Karpas-422 (cell line): ENCODE results near the gene ABCC11. TPM values are rescaled to one million over a fixed set of nuclear protein-coding genes. Genes with fewer than 3 reads are reported as not detected.

Experiments
- DNase-seq: peaks from one replicate; pipeline ENCODE4 v3.0.0-alpha.2; 2015
- H2AFZ ChIP-seq: fragments of 200-600 bp; sonication (generic); 2 replicates; pipeline ENCODE4 v1.6.1; 2014; ENCODE audit warnings: antibody characterized with exemption, low read length, mixed read lengths
- H3K27ac ChIP-seq: fragments of 200-600 bp; sonication (generic); 2 replicates; pipeline ENCODE4 v1.5.1; 2014; ENCODE audit warnings: mild to moderate bottlenecking, low read length, moderate library complexity
- H3K27me3 ChIP-seq: fragments of 200-600 bp; sonication (generic); 2 replicates; pipeline ENCODE4 v1.6.1; 2014; ENCODE audit warnings: low read length, mixed read lengths
- H3K36me3 ChIP-seq: fragments of 200-600 bp; sonication (generic); 2 replicates; pipeline ENCODE4 v1.6.1; 2014; ENCODE audit warnings: low read length, mixed read lengths; ENCODE audit not compliant: insufficient read depth
- H3K4me1 ChIP-seq: fragments of 200-600 bp; sonication (generic); 2 replicates; pipeline ENCODE4 v1.6.1; 2014; ENCODE audit warnings: mild to moderate bottlenecking, low read length, mixed read lengths
- H3K4me2 ChIP-seq: fragments of 200-600 bp; sonication (generic); 2 replicates; pipeline ENCODE4 v1.6.1; 2014; ENCODE audit warnings: low read length, low read depth, mild to moderate bottlenecking; ENCODE audit not compliant: poor library complexity, severe bottlenecking
- H3K4me3 ChIP-seq: fragments of 200-600 bp; sonication (generic); 2 replicates; pipeline ENCODE4 v1.5.1; 2014; ENCODE audit warnings: mild to moderate bottlenecking, antibody characterized with exemption, low read length, mixed read lengths
- H3K79me2 ChIP-seq: fragments of 200-600 bp; sonication (generic); 2 replicates; pipeline ENCODE4 v1.6.1; 2014; ENCODE audit warnings: mild to moderate bottlenecking, low read length, mixed read lengths
- H3K9ac ChIP-seq: fragments of 200-600 bp; sonication (generic); 2 replicates; pipeline ENCODE4 v1.6.0; 2014; ENCODE audit warnings: low read length
- H3K9me2 ChIP-seq: fragments of 200-600 bp; sonication (generic), shearing (Covaris generic); replicated peaks from 2 replicates; pipeline ENCODE4 v1.6.0; 2014; ENCODE audit warnings: mild to moderate bottlenecking, low read length, moderate library complexity; ENCODE audit not compliant: insufficient read depth
- H3K9me3 ChIP-seq: fragments of 300-700, 200-600 bp; sonication (generic); 2 replicates; pipeline ENCODE4 v1.6.1; 2014; ENCODE audit warnings: low read length, mixed read lengths
- H4K20me1 ChIP-seq: fragments of 200-600 bp; sonication (generic); 2 replicates; pipeline ENCODE4 v1.6.1; 2014; ENCODE audit warnings: mild to moderate bottlenecking, antibody characterized with exemption, low read length, low read depth; ENCODE audit not compliant: insufficient read depth
- total RNA-seq: library from RNA; depleted of rRNA; stranded (reverse); fragments of >200 nt; shearing (Covaris generic); gene quantifications from 2 replicates; pipeline ENCODE4 v1.2.3, GENCODE V29; 2014; ENCODE audit warnings: low replicate concordance

Gene ABCC11
- total RNA-seq, 1 experiment from 2014 or later: 0.15 TPM

DNA sequence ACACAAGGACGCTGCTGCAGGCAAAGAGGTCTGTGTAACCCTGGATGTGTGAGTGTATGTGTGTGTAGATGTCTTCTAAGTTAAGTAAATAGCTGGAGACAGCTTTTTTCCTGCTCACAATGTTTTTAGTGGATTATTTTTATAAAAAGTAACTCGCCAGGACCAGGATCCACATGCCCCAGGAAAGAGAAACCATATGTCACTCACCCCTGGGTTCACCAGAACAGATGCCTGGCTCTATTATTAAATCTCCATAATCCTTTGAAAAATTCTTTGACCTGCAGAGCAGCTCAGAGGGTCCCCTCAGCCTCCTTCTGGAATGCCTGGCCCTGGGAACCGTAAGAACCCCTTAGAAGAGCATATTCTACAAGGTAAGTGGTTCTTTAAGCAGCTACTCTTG lies 109.5 kb downstream of the ABCC11 start:
- Histone ChIP-seq H3K4me3 (no peak overlapping the region), H4K20me1 (no peaks in the 10 kb centered on the region), H3K27ac (no peak overlapping the region), H3K9me3 (no peaks in the 10 kb centered on the region), H3K27me3 (no peaks in the 10 kb centered on the region), H3K9me2 (no peaks in the 10 kb centered on the region), H3K4me1 (peaks cover 17% of the 10 kb centered on the region), H3K79me2 (no peaks in the 10 kb centered on the region), H2AFZ (no peak overlapping the region), H3K4me2 (no peak overlapping the region), H3K36me3 (no peaks in the 10 kb centered on the region), H3K9ac (no peak overlapping the region)
- DNase-seq: no peak

DNA sequence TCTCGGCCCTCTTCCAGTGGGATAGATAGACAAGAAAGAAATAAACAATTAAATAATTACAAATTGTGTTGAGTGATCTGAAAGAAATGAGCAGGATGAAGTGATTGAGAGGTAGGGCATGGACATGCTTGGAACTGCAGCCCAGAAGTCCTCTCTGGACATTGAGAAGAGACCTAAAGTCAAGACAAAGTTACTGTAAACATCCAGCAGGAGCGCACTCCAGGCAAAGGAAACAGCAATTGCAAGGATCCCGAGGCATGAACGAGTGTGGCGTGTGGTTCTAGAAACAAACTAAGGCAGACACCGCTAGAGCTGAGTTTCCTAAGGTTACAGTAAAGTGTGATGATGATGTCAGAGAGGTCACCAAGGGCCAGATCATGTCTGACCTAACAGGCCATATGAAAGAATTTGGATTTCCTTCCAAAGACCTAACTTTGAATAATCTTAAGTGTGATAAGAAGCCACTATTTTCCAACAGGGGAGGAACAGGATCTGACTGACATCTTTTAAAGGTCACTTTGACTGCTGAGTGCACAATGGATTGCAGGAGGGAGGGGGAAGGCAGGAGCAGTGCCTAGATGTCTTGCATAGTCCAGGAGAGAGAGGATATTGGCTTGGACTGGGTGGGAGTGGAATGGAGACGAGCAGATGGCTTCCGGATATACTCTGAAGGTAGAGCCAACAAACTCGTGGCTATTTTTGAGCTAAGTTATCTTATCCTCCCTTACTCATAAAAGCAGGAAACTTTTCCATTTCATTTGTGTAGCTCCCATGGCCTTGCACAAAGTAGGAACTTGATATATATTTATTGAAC lies 110.6 kb downstream of the ABCC11 start:
- H4K20me1 ChIP-seq: no peaks in the 10 kb centered on the region
- peaks cover 17% of the 10 kb centered on the region for H3K4me1 ChIP-seq
- H2AFZ ChIP-seq: no peak overlapping the region
- no peak overlapping the region for H3K9ac ChIP-seq
- no peak overlapping the region for H3K4me3 ChIP-seq
- H3K27ac ChIP-seq: no peak overlapping the region
- no peak for DNase-seq
- H3K9me2 ChIP-seq: no peaks in the 10 kb centered on the region
- H3K36me3 ChIP-seq: no peaks in the 10 kb centered on the region
- H3K27me3 ChIP-seq: no peaks in the 10 kb centered on the region
- H3K9me3 ChIP-seq: no peaks in the 10 kb centered on the region
- H3K4me2 ChIP-seq: no peak overlapping the region
- H3K79me2 ChIP-seq: no peaks in the 10 kb centered on the region

DNA sequence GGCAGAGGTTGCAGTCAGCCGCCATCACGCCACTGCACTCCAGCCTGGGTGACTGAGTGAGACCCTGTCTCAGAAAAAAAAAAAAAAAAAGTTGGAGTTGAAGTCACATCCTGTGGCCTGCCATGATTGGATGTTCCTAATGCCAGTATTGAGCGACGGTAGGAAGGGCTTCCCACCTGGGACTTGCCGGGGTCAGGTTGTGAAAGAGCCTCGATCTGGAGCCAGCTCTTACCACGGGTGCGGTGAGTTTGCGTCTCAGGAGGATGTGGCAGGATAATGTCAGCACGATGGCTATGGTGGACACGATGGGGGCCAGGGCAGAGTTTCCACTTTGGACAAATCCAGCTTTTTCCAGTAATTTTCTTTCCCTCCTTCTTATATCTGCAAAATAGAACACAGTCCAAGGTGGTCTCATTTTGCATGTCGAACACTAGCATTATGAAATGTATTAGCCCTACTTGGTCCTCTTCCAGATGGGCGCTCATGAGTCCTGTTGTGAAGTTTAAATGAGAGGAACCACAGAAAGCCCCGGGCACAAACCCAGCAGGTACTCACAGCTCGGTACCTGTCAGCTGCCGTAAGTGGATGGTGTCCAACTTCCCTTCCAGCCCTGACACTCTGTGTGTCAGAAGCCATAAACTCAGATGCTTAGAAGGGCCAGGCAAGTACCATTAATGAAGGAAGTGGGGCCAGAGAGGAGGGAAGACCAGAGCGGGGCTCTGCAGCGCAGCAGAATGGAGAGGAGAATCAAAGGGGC lies 113.7 kb downstream of the ABCC11 start:
- H3K9ac ChIP-seq: no peak overlapping the region
- H3K4me1 ChIP-seq: peaks cover 20% of the 10 kb centered on the region
- H3K36me3 ChIP-seq: no peaks in the 10 kb centered on the region
- H3K9me3 ChIP-seq: no peaks in the 10 kb centered on the region
- H4K20me1 ChIP-seq: no peaks in the 10 kb centered on the region
- H2AFZ ChIP-seq: no peak overlapping the region
- no peaks in the 10 kb centered on the region for H3K9me2 ChIP-seq
- H3K79me2 ChIP-seq: no peaks in the 10 kb centered on the region
- no peak overlapping the region for H3K27ac ChIP-seq
- no peak overlapping the region for H3K4me2 ChIP-seq
- no peaks in the 10 kb centered on the region for H3K27me3 ChIP-seq
- no peak for DNase-seq
- H3K4me3 ChIP-seq: no peak overlapping the region

DNA sequence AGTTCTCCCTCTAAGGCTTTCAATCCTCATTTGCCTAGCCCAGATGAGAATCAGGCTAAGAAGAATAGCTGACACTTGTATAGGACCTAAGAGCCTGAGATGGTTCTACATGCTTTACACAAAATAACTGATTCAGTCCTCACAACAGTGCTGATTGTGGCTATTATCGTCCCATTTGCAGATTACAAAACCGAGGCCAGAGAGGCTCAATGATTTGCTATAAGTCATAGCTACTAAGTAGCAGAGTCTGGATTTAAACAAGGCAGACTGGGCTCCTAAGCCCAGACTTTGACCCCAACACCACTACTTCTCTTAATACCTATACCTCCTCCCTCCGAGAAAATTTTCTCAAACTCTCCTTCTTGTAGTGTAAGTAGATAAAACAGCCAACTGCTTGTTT lies 114.6 kb downstream of the ABCC11 start:
- peaks cover 17% of the 10 kb centered on the region for H3K4me1 ChIP-seq
- H3K9me2 ChIP-seq: no peaks in the 10 kb centered on the region
- H3K4me2 ChIP-seq: no peak overlapping the region
- no peak for DNase-seq
- H2AFZ ChIP-seq: no peak overlapping the region
- no peak overlapping the region for H3K9ac ChIP-seq
- no peaks in the 10 kb centered on the region for H4K20me1 ChIP-seq
- no peaks in the 10 kb centered on the region for H3K36me3 ChIP-seq
- H3K27ac ChIP-seq: no peak overlapping the region
- H3K27me3 ChIP-seq: no peaks in the 10 kb centered on the region
- H3K79me2 ChIP-seq: no peaks in the 10 kb centered on the region
- no peaks in the 10 kb centered on the region for H3K9me3 ChIP-seq
- H3K4me3 ChIP-seq: no peak overlapping the region

DNA sequence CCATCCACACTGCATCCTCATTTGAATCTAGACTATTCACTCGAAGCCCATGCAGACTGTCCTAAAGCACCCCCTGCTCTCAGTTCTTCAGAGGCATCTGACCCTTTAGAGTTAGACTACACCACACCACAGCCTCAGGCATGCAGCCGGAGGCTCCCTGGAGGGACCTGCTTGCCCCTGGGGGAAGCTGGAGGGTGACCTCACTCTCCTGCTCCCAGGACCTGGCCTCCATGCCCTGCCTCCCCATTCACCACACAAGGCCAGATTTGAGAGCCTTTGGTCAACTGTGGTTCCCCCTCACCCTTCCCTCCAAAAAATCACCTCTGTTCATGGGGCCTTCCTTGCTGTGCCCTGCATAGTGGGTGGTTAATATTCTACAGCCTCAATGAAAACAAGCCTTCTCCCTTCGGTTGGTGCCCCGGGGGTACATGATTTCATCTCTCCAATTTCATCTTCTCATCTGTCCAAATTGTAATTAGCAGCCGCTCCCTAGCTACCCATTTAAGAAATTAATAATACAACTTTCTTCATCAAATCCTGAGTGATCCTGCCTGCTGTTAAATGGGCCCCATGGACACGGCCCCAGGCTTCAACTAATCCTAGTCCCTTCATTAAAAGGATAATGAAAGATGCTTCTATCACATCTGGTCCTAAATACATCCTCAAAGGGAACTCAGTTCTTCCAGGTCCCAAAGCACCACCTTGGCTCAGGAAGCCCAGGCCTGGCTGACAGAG lies 116.0 kb downstream of the ABCC11 start:
- no peak for DNase-seq
- H3K36me3 ChIP-seq: no peaks in the 10 kb centered on the region
- no peaks in the 10 kb centered on the region for H3K9me2 ChIP-seq
- no peak overlapping the region for H3K4me2 ChIP-seq
- no peaks in the 10 kb centered on the region for H3K9me3 ChIP-seq
- H3K9ac ChIP-seq: no peak overlapping the region
- H3K4me1 ChIP-seq: peaks cover 21% of the 10 kb centered on the region
- H3K27ac ChIP-seq: no peak overlapping the region
- no peaks in the 10 kb centered on the region for H3K79me2 ChIP-seq
- H4K20me1 ChIP-seq: no peaks in the 10 kb centered on the region
- no peak overlapping the region for H3K4me3 ChIP-seq
- H2AFZ ChIP-seq: no peak overlapping the region
- no peaks in the 10 kb centered on the region for H3K27me3 ChIP-seq

DNA sequence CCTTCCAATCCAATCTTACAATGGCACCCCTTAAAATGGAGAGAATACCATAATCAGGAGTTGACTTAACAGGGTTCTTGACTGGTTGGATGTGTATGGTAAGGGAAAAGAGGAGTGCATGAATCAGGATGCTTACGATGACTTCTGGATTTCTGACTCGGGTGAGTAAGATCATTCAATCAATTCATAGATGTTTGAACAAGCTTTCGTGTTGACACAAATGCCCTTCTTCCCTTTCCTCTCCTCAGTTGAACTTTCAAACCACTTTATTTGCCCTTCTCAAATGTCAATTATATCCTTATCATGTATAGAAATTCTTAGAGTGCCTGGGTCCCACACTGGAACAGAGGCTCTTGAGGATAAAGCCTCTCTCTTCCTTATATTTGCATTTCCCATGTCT lies 117.4 kb downstream of the ABCC11 start:
- no peaks in the 10 kb centered on the region for H3K79me2 ChIP-seq
- no peak overlapping the region for H2AFZ ChIP-seq
- no peak overlapping the region for H3K4me3 ChIP-seq
- H3K9me3 ChIP-seq: no peaks in the 10 kb centered on the region
- H3K27me3 ChIP-seq: no peaks in the 10 kb centered on the region
- peaks cover 24% of the 10 kb centered on the region for H3K4me1 ChIP-seq
- H4K20me1 ChIP-seq: no peaks in the 10 kb centered on the region
- H3K9me2 ChIP-seq: no peaks in the 10 kb centered on the region
- DNase-seq: no peak
- no peak overlapping the region for H3K4me2 ChIP-seq
- no peak overlapping the region for H3K9ac ChIP-seq
- no peak overlapping the region for H3K27ac ChIP-seq
- H3K36me3 ChIP-seq: no peaks in the 10 kb centered on the region

DNA sequence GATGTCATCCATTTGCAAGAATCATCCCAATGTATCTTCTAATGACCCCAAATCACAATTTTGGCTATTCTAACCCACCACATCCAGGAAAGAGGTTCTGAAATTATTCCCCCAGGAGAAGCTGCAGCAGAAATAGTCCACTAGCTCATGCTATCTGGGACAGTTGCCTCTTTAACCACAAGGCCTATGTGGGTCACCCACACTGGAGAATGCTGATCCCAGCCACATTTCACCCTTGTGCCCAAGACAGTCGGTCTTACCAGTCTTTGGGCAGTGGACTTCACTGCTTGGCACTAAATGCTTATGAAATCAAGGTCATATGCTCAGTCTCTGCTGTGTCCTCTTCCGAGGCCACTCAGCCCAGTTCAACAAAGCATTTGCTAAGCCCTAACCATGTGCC lies 118.6 kb downstream of the ABCC11 start:
- Histone ChIP-seq H3K9ac (no peak overlapping the region), H2AFZ (no peak overlapping the region), H3K4me1 (peaks cover 24% of the 10 kb centered on the region), H3K27me3 (no peaks in the 10 kb centered on the region), H4K20me1 (no peaks in the 10 kb centered on the region), H3K27ac (no peak overlapping the region), H3K4me2 (no peak overlapping the region), H3K4me3 (no peak overlapping the region), H3K9me2 (no peaks in the 10 kb centered on the region), H3K79me2 (no peaks in the 10 kb centered on the region), H3K9me3 (no peaks in the 10 kb centered on the region), H3K36me3 (no peaks in the 10 kb centered on the region)
- no peak for DNase-seq
